Measurements from ENCODE around the gene SUZ12. TPM values are rescaled to one million over a fixed set of nuclear protein-coding genes. Genes with fewer than 3 reads are reported as not detected.
"Not testable (repeated sequence)": the region's sequence is repeated elsewhere in the genome, so short reads cannot be mapped to it uniquely, and the experiment has no call there.

SUZ12 gene
- total RNA-seq, 1 donor from 2014 or later = 23.8 TPM

DNA sequence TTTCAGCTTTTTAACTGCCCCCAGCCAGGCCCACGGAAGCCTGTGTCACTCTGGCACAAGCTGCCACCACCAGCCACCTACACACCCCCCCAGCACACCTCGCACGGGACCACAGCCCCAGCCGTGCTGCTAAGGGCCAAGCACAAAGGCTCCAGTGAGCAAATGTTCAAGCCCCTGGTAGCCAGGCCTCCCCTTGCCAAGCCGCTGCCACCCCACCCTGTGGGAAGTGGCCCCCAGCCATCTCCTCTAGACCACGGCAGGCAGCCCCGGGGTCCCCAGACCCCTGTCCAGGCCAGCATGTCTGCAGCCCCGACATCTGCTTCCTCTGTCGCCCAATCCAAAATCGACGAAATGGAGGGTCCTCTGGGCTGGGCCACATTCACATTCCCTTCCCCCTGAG, 105.5 kb downstream of the SUZ12 start:
- H3K36me3 Mint-ChIP-seq (ENCODE audit: unreplicated experiment); H3K27me3 Mint-ChIP-seq (ENCODE audit: unreplicated experiment); H3K9me3 Mint-ChIP-seq (ENCODE audit: unreplicated experiment); H3K4me1 Mint-ChIP-seq (ENCODE audit: low read depth, unreplicated experiment); H3K27ac Mint-ChIP-seq (ENCODE audit: unreplicated experiment); H3K4me3 Mint-ChIP-seq (ENCODE audit: unreplicated experiment); DNase-seq: not testable (repeated sequence)

DNA sequence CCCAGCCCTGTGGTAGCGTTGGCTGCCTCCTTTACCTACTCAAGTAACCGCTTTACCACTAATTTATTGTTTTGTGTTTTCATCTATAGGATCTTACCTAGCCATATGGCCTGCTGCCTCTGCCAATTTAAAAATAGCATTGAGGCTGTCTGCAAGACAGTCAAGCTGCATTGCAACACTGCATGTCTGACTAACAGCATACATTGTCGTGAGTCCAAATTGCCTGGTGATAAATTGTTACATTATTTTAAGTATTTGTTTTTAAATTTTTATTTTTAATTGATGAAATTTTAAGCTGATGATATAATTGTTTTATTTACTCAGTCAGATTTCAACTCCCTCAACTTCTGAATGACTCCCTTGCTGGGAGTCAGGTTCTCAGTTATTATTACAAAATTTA, 108.8 kb downstream of the SUZ12 start:
- H3K4me3 Mint-ChIP-seq (ENCODE audit: unreplicated experiment); H3K27ac Mint-ChIP-seq (ENCODE audit: unreplicated experiment); H3K27me3 Mint-ChIP-seq (ENCODE audit: unreplicated experiment); DNase-seq; H3K36me3 Mint-ChIP-seq (ENCODE audit: unreplicated experiment); H3K4me1 Mint-ChIP-seq (ENCODE audit: low read depth, unreplicated experiment); H3K9me3 Mint-ChIP-seq (ENCODE audit: unreplicated experiment): not testable (repeated sequence)

DNA sequence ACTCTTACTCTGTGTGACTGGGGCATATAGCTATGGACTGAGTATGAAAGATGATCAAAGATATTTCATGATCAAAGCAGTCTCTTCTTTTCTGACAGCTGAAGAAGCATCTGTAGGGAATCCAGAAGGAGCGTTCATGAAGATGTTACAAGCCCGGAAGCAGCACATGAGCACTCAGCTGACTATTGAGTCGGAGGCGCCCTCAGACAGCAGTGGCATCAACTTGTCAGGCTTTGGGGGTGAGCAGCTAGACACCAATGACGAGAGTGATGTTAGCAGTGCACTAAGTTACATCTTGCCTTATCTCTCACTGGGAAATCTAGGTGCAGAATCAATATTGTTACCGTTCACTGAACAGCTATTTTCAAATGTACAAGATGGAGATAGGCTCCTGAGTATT, 110.9 kb downstream of the SUZ12 start:
- not testable (repeated sequence) for DNase-seq; H3K9me3 Mint-ChIP-seq (ENCODE audit: unreplicated experiment); H3K4me1 Mint-ChIP-seq (ENCODE audit: low read depth, unreplicated experiment); H3K27ac Mint-ChIP-seq (ENCODE audit: unreplicated experiment); H3K4me3 Mint-ChIP-seq (ENCODE audit: unreplicated experiment); H3K36me3 Mint-ChIP-seq (ENCODE audit: unreplicated experiment); H3K27me3 Mint-ChIP-seq (ENCODE audit: unreplicated experiment)

Other genes with a start within 250 kb of the SUZ12 start
- 13.7 TPM for gene COPRS, start 77.8 kb upstream of the SUZ12 start, total RNA-seq (ENCODE audit: unreplicated experiment)
- 50.4 TPM for gene UTP6, start 35.3 kb upstream of the SUZ12 start, total RNA-seq (ENCODE audit: unreplicated experiment)
- gene LRRC37B, start 70.4 kb downstream of the SUZ12 start, total RNA-seq (ENCODE audit: unreplicated experiment) = 23.4 TPM
- 36.1 TPM for gene RHOT1, start 205.5 kb downstream of the SUZ12 start, total RNA-seq (ENCODE audit: unreplicated experiment)